Tibial nerve (tissue), 4 donors: Measurements from ENCODE around the gene ADORA1. TPM values are rescaled to one million over a fixed set of nuclear protein-coding genes. Genes with fewer than 3 reads are reported as not detected.

ENCODE experiments used
- DNase-seq, 2 donors: peaks; one replicate each; pipeline ENCODE4 v3.0.0-alpha.2; 2019; ENCODE audit warnings: low spot score in 2 of 2
- H3K27ac ChIP-seq, 4 donors: fragments of 200-600 bp; sonication (generic) in 3 of 4; one replicate each; pipeline ENCODE4 v1.5.1; 2017 to 2019; ENCODE audit warnings: mild to moderate bottlenecking in 1 of 4
- H3K27me3 ChIP-seq, 2 donors: fragments of 200-600 bp; sonication (generic) in 1 of 2; one replicate each; pipeline versions ENCODE4 v1.5.1 to v1.6.0; 2017 to 2019
- H3K36me3 ChIP-seq, 3 donors: fragments of 200-600 bp; sonication (generic); one replicate each; pipeline ENCODE4 v1.5.1; 2018 to 2019
- H3K4me1 ChIP-seq, 4 donors: fragments of 200-600 bp; sonication (generic) in 3 of 4; one replicate each; pipeline ENCODE4 v1.5.1; 2017 to 2019
- H3K4me3 ChIP-seq, 4 donors: fragments of 200-600 bp; sonication (generic) in 3 of 4; one replicate each; pipeline ENCODE4 v1.5.1; 2017 to 2019; ENCODE audit warnings: mild to moderate bottlenecking in 1 of 4, moderate library complexity in 1 of 4
- H3K9me3 ChIP-seq, 4 donors: fragments of 200-600 bp; sonication (generic) in 3 of 4; one replicate each; pipeline ENCODE4 v1.5.1; 2017 to 2019
- CTCF ChIP-seq, 5 experiments: fragments of 200-600 bp in 3 of 5; fragments of 450-650 bp in 2 of 5; sonication (generic) in 3 of 5; IDR thresholded peaks; one replicate each; pipeline ENCODE4 v1.5.1; 2016 to 2019; ENCODE audit warnings: antibody characterized with exemption in 5 of 5, mild to moderate bottlenecking in 3 of 5, moderate library complexity in 2 of 5
- EP300 ChIP-seq, 2 donors: sonication (generic); formaldehyde crosslinking; IDR thresholded peaks; one replicate each; pipeline ENCODE4 v1.6.1; 2017; ENCODE audit warnings: antibody characterized with exemption in 2 of 2, mild to moderate bottlenecking in 1 of 2
- POLR2A ChIP-seq, 2 donors: fragments of 450-650 bp; IDR thresholded peaks; one replicate each; pipeline ENCODE4 v1.6.1; 2017; ENCODE audit warnings: antibody characterized with exemption in 2 of 2, mild to moderate bottlenecking in 2 of 2, moderate library complexity in 2 of 2
- WGBS, 2 donors: methylation state at CpG; one replicate each; pipeline ENCODE4 v1.1.5; 2018; 5-methylcytosine and 5-hydroxymethylcytosine counted together
- total RNA-seq, 4 donors: library from RNA; depleted of rRNA; stranded (reverse); fragments of >200 nt; gene quantifications; one replicate each; pipeline ENCODE4 v1.1.0, GENCODE V29; 2016

ADORA1 gene
- total RNA-seq, 4 donors from 2014 or later: 0.30 to 2.2 (median 0.96) TPM

GRCh38 chr1:203197625-203198024, 70.1 kb downstream of the ADORA1 start:
- Histone ChIP-seq H3K27ac (no peak overlapping the region), H3K27me3 (no peaks in the 10 kb centered on the region), H3K9me3 (no peaks in the 10 kb centered on the region), H3K36me3 (no peaks in the 10 kb centered on the region), H3K4me3 (no peak overlapping the region), H3K4me1 (peaks cover 0 to 34% (median 5%) of the 10 kb centered on the region in 4 donors)
- TF ChIP-seq EP300 (IDR thresholded peaks at IDR 0.05): no peak
- no peak for TF ChIP-seq POLR2A (IDR thresholded peaks at IDR 0.05)
- no peak for TF ChIP-seq CTCF (IDR thresholded peaks at IDR 0.05)
- 46 to 64% methylated on average over 3 of the region's 3 CpGs for WGBS, 2 donors
- DNase-seq: no peak

GRCh38 chr1:203199002-203199401, 71.5 kb downstream of the ADORA1 start:
- Histone ChIP-seq H3K4me3 (no peak overlapping the region), H3K36me3 (no peaks in the 10 kb centered on the region), H3K27me3 (no peaks in the 10 kb centered on the region), H3K9me3 (no peaks in the 10 kb centered on the region), H3K4me1 (peaks cover 0 to 38% (median 5%) of the 10 kb centered on the region in 4 donors), H3K27ac (peak overlapping the region in 1 of 4 donors; percentile 70)
- WGBS, 2 donors: 74 to 81% methylated on average over 3 of the region's 3 CpGs
- DNase-seq: no peak
- TF ChIP-seq EP300 (IDR thresholded peaks at IDR 0.05): no peak
- no peak for TF ChIP-seq CTCF (IDR thresholded peaks at IDR 0.05)
- TF ChIP-seq POLR2A (IDR thresholded peaks at IDR 0.05): no peak

- Histone ChIP-seq H3K36me3 (no peaks in the 10 kb centered on the region), H3K27ac (peak overlapping the region in 2 of 4 donors; percentile 70 to 74), H3K4me1 (peaks cover 0 to 38% (median 5%) of the 10 kb centered on the region in 4 donors), H3K4me3 (no peak overlapping the region), H3K9me3 (no peaks in the 10 kb centered on the region), H3K27me3 (no peaks in the 10 kb centered on the region)
- TF ChIP-seq POLR2A (IDR thresholded peaks at IDR 0.05): no peak
- no peak for TF ChIP-seq EP300 (IDR thresholded peaks at IDR 0.05)
- DNase-seq: no peak
- 83 to 92% methylated on average over 6 of the region's 6 CpGs for WGBS, 2 donors
These were observed 71.9 kb downstream of the ADORA1 start for GRCh38 chr1:203199481-203199815.

- DNase-seq: peak in 1 of 2 donors; percentile 78
- 31 to 33% methylated on average over 8 of the region's 8 CpGs for WGBS, 2 donors
- Histone ChIP-seq H3K36me3 (no peaks in the 10 kb centered on the region), H3K4me1 (peaks cover 0 to 38% (median 5%) of the 10 kb centered on the region in 4 donors), H3K4me3 (no peak overlapping the region), H3K27me3 (no peaks in the 10 kb centered on the region), H3K27ac (peak overlapping the region in 3 of 4 donors; percentile 60 to 74 (median 70)), H3K9me3 (no peaks in the 10 kb centered on the region)
- TF ChIP-seq POLR2A (IDR thresholded peaks at IDR 0.05) (no peak), CTCF (IDR thresholded peaks at IDR 0.05) (no peak), EP300 (IDR thresholded peaks at IDR 0.05) (peak in 1 of 2 donors; percentile 84)
These were observed 72.5 kb downstream of the ADORA1 start for GRCh38 chr1:203199816-203200571.

- DNase-seq: no peak
- 69 to 86% methylated on average over 1 of the region's 1 CpG for WGBS, 2 donors
- H3K36me3 ChIP-seq: no peaks in the 10 kb centered on the region
- H3K27me3 ChIP-seq: no peaks in the 10 kb centered on the region
- no peak overlapping the region for H3K4me3 ChIP-seq
- H3K27ac ChIP-seq: peak overlapping the region; percentile 13 to 74 (median 55)
- H3K9me3 ChIP-seq: no peaks in the 10 kb centered on the region
- peaks cover 0 to 38% (median 5%) of the 10 kb centered on the region in 4 donors for H3K4me1 ChIP-seq
- TF ChIP-seq EP300 (IDR thresholded peaks at IDR 0.05) (no peak), CTCF (IDR thresholded peaks at IDR 0.05) (no peak)
These were observed 73.4 kb downstream of the ADORA1 start for GRCh38 chr1:203200916-203201315.
